ENCODE data around the gene ZNF536. TPM values are rescaled to one million over a fixed set of nuclear protein-coding genes. Genes with fewer than 3 reads are reported as not detected.
"Not testable (repeated sequence)": the region's sequence is repeated elsewhere in the genome, so short reads cannot be mapped to it uniquely, and the experiment has no call there.

ZNF536 gene
- total RNA-seq, 1 experiment from 2014 or later = 0.05 TPM

DNA sequence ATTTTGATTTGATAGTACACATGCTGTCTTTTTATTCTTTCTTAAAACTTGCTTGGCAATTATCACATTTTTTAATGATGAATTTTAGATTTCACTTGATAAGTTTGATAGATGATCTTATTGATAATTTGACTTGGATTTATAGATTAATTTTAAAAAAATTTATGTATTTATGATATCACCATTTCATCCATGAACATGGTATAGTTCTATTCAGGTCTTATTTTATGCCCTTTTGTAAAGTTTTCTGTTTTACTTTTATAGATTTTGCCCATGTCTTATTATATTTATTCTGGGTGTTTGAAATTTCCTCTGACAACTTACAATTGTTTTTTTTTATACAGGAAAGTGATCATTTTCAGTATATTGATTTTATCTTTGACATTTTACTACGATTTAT is 39.5 kb downstream of the ZNF536 start:
- H3K27ac ChIP-seq (ENCODE audit: low read length) = no peak overlapping the region
- H3K4me1 ChIP-seq (ENCODE audit: control insufficient read depth, insufficient read depth, low read length) = no peaks in the 10 kb centered on the region
- TF ChIP-seq, protein P1, sequence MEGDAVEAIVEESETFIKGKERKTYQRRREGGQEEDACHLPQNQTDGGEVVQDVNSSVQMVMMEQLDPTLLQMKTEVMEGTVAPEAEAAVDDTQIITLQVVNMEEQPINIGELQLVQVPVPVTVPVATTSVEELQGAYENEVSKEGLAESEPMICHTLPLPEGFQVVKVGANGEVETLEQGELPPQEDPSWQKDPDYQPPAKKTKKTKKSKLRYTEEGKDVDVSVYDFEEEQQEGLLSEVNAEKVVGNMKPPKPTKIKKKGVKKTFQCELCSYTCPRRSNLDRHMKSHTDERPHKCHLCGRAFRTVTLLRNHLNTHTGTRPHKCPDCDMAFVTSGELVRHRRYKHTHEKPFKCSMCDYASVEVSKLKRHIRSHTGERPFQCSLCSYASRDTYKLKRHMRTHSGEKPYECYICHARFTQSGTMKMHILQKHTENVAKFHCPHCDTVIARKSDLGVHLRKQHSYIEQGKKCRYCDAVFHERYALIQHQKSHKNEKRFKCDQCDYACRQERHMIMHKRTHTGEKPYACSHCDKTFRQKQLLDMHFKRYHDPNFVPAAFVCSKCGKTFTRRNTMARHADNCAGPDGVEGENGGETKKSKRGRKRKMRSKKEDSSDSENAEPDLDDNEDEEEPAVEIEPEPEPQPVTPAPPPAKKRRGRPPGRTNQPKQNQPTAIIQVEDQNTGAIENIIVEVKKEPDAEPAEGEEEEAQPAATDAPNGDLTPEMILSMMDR (IDR thresholded peaks at IDR 0.05) = no peak
- TF ChIP-seq POLR2AphosphoS5 (IDR thresholded peaks at IDR 0.05; ENCODE audit: low read depth, low read length) (no peak), TCF7L2 (IDR thresholded peaks at IDR 0.05; ENCODE audit: low read depth, low read length) (no peak), SIN3A (IDR thresholded peaks at IDR 0.05; ENCODE audit: borderline replicate concordance, insufficient read depth, low read depth, low read length) (no peak)
- TF ChIP-seq, protein P2, sequence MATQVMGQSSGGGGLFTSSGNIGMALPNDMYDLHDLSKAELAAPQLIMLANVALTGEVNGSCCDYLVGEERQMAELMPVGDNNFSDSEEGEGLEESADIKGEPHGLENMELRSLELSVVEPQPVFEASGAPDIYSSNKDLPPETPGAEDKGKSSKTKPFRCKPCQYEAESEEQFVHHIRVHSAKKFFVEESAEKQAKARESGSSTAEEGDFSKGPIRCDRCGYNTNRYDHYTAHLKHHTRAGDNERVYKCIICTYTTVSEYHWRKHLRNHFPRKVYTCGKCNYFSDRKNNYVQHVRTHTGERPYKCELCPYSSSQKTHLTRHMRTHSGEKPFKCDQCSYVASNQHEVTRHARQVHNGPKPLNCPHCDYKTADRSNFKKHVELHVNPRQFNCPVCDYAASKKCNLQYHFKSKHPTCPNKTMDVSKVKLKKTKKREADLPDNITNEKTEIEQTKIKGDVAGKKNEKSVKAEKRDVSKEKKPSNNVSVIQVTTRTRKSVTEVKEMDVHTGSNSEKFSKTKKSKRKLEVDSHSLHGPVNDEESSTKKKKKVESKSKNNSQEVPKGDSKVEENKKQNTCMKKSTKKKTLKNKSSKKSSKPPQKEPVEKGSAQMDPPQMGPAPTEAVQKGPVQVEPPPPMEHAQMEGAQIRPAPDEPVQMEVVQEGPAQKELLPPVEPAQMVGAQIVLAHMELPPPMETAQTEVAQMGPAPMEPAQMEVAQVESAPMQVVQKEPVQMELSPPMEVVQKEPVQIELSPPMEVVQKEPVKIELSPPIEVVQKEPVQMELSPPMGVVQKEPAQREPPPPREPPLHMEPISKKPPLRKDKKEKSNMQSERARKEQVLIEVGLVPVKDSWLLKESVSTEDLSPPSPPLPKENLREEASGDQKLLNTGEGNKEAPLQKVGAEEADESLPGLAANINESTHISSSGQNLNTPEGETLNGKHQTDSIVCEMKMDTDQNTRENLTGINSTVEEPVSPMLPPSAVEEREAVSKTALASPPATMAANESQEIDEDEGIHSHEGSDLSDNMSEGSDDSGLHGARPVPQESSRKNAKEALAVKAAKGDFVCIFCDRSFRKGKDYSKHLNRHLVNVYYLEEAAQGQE (IDR thresholded peaks at IDR 0.05; ENCODE audit: insufficient read depth in 1 of 2, low read depth in 2 of 2, low read length in 1 of 2) = no peak
- no TSS peak for BruUV-seq (replicated peaks)
- intact Hi-C loops (cut with micrococcal nuclease; ENCODE audit: unreplicated experiment) (no loop called here), in situ Hi-C loops (cut with HindIII; ENCODE audit: low pct_unique_long_range_greater_than_20kb, low sequenced_read_pairs) (no loop called here)
- H3K4me3 ChIP-seq (ENCODE audit: low read depth in 2 of 2, low read length in 2 of 2) = no peak overlapping the region
- DNase-seq (ENCODE audit: low read depth, low spot score) = no peak
- no peaks in the 10 kb centered on the region for H3K36me3 ChIP-seq (ENCODE audit: control insufficient read depth, insufficient read depth, low read length)
- CTCF ChIA-PET = no interaction called here
- no peaks in the 10 kb centered on the region for H3K9me3 ChIP-seq (ENCODE audit: control insufficient read depth, insufficient read depth, low read depth, low read length)
- ATAC-seq = no peak
- POLR2A ChIA-PET = no interaction called here
- H3K27me3 ChIP-seq (ENCODE audit: control insufficient read depth, insufficient read depth, low read length) = peaks cover 12% of the 10 kb centered on the region; the same call in 1 of the 2 replicates

DNA sequence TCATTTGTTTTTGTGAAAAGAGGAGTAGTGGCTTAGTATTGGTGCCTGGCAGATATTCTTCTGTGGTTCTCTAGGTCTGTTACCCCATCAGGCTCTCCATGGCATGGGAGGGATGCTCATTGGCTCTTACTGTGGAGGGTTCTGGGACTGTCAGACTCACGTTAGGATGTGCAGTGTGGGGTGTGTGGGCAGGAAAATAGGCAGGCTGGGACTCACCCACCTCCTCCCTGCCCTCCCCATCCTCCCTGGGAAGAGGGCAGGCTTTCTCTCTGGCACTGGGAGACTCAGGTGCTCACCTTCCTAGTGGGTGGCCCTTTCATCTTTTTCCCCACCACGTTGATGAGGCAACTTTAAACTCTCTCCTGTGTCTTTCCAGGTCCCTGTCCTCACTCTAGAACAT is 44.2 kb downstream of the ZNF536 start:
- DNase-seq (ENCODE audit: low read depth, low spot score) = no peak
- ATAC-seq = no peak
- intact Hi-C loops (cut with micrococcal nuclease; ENCODE audit: unreplicated experiment) = no loop called here
- Histone ChIP-seq H3K9me3 (ENCODE audit: control insufficient read depth, insufficient read depth, low read depth, low read length) (no peaks in the 10 kb centered on the region), H3K27ac (ENCODE audit: low read length) (no peak overlapping the region), H3K4me1 (ENCODE audit: control insufficient read depth, insufficient read depth, low read length) (no peaks in the 10 kb centered on the region), H3K27me3 (ENCODE audit: control insufficient read depth, insufficient read depth, low read length) (peaks cover 15% of the 10 kb centered on the region; the same call in 1 of the 2 replicates), H3K4me3 (ENCODE audit: low read depth in 2 of 2, low read length in 2 of 2) (no peak overlapping the region), H3K36me3 (ENCODE audit: control insufficient read depth, insufficient read depth, low read length) (no peaks in the 10 kb centered on the region)
- BruUV-seq (replicated peaks) = no TSS peak
- in situ Hi-C loops (cut with HindIII; ENCODE audit: low pct_unique_long_range_greater_than_20kb, low sequenced_read_pairs) = no loop called here
- POLR2A ChIA-PET = interaction anchor here (0.6 kb wide), 1 partner anchor 781 kb away, joined by 7 read pairs; no protein-coding TSS in a partner anchor
- TF ChIP-seq, protein P2 (IDR thresholded peaks at IDR 0.05; ENCODE audit: insufficient read depth in 1 of 2, low read depth in 2 of 2, low read length in 1 of 2) = no peak
- TF ChIP-seq SIN3A (IDR thresholded peaks at IDR 0.05; ENCODE audit: borderline replicate concordance, insufficient read depth, low read depth, low read length) = no peak
- TF ChIP-seq, protein P1 (IDR thresholded peaks at IDR 0.05) = no peak
- CTCF ChIA-PET = no interaction called here

DNA sequence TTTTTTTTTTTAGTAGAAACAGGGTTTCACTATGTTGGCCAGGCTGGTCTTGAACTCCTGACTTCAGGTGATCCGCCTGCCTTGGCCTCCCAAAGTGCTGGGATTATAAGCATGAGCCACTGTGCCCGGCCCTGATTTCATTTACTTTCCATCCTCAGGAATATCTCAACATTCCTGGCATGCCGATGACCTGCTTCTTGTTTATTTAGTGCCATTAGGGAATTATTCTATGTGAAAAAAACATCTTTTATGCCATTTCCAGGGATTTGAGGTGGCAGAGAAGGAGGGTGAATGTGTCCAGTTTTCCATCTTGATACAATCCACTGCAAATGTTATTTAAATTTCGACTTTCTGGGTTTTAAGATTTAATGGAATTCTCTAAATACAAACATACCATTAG is 45.0 kb downstream of the ZNF536 start:
- H3K27ac ChIP-seq (ENCODE audit: low read length); H3K9me3 ChIP-seq (ENCODE audit: control insufficient read depth, insufficient read depth, low read depth, low read length); ATAC-seq; BruUV-seq (replicated peaks); H3K4me1 ChIP-seq (ENCODE audit: control insufficient read depth, insufficient read depth, low read length); in situ Hi-C loops (cut with HindIII; ENCODE audit: low pct_unique_long_range_greater_than_20kb, low sequenced_read_pairs); CTCF ChIA-PET; DNase-seq (ENCODE audit: low read depth, low spot score); POLR2A ChIA-PET; H3K4me3 ChIP-seq (ENCODE audit: low read depth in 2 of 2, low read length in 2 of 2); H3K36me3 ChIP-seq (ENCODE audit: control insufficient read depth, insufficient read depth, low read length); intact Hi-C loops (cut with micrococcal nuclease; ENCODE audit: unreplicated experiment): not testable (repeated sequence)
- peaks cover 10% of the 10 kb centered on the region; the same call in 1 of the 2 replicates for H3K27me3 ChIP-seq (ENCODE audit: control insufficient read depth, insufficient read depth, low read length)
